ENCODE measurements around the gene MGST3.

DNA sequence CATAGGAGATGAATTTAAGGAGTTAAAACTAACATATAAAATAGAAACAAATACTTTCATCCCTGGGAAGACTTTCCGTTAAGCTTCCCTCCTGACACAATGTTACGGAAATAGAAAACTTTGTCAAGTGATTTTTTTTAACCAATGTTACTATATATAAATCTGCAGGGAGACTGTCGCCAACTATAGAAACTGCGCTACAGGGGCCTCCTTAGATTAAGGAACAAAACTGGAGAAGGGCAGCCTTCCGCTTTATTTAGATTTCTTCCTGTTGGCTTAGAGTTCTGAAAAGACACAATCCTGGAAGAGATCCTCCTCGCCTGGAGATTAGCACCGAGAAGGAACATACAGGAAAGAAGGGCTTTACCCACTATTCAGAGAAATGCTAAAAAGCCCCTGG, 1.5 kb downstream of the MGST3 start:
- TF ChIP-seq, protein P1, sequence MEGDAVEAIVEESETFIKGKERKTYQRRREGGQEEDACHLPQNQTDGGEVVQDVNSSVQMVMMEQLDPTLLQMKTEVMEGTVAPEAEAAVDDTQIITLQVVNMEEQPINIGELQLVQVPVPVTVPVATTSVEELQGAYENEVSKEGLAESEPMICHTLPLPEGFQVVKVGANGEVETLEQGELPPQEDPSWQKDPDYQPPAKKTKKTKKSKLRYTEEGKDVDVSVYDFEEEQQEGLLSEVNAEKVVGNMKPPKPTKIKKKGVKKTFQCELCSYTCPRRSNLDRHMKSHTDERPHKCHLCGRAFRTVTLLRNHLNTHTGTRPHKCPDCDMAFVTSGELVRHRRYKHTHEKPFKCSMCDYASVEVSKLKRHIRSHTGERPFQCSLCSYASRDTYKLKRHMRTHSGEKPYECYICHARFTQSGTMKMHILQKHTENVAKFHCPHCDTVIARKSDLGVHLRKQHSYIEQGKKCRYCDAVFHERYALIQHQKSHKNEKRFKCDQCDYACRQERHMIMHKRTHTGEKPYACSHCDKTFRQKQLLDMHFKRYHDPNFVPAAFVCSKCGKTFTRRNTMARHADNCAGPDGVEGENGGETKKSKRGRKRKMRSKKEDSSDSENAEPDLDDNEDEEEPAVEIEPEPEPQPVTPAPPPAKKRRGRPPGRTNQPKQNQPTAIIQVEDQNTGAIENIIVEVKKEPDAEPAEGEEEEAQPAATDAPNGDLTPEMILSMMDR (IDR thresholded peaks at IDR 0.05; ENCODE audit: low read depth, low read length, poor library complexity, severe bottlenecking): no peak
- TF ChIP-seq EZH2phosphoT487 (IDR thresholded peaks at IDR 0.05; ENCODE audit: borderline replicate concordance, low read length): no peak

All from DOHH2 (cell line).